Parathyroid adenoma (tissue), 2 donors: ENCODE measurements around the gene TFE3.

Experiments
- H2AFZ ChIP-seq: fragments of 300-600 bp; sonication (generic); one replicate; pipeline ENCODE4 v1.7.0; 2017; ENCODE audit warnings: antibody characterized with exemption, mild to moderate bottlenecking
- H3K27ac ChIP-seq: fragments of 300-600 bp; sonication (generic); one replicate; pipeline ENCODE4 v1.7.0; 2017
- H3K27me3 ChIP-seq: fragments of 300-600 bp; sonication (generic); one replicate; pipeline ENCODE4 v1.7.0; 2017; ENCODE audit warnings: low read length; ENCODE audit not compliant: control insufficient read depth, insufficient read depth
- H3K36me3 ChIP-seq: fragments of 300-600 bp; sonication (generic); one replicate; pipeline ENCODE4 v1.7.0; 2017; ENCODE audit warnings: low read length; ENCODE audit not compliant: control insufficient read depth, insufficient read depth
- H3K4me1 ChIP-seq: fragments of 300-600 bp; sonication (generic); one replicate; pipeline ENCODE4 v1.7.0; 2017; ENCODE audit warnings: control low read depth
- H3K4me2 ChIP-seq: fragments of 300-600 bp; sonication (generic); one replicate; pipeline ENCODE4 v1.7.0; 2017; ENCODE audit warnings: low read length
- H3K4me3 ChIP-seq: fragments of 300-600 bp; sonication (generic); one replicate; pipeline ENCODE4 v1.7.0; 2017; ENCODE audit warnings: low read depth, low read length
- H3K79me2 ChIP-seq: fragments of 300-600 bp; sonication (generic); one replicate; pipeline ENCODE4 v1.7.0; 2017; ENCODE audit warnings: control low read depth
- H3K9ac ChIP-seq: fragments of 300-600 bp; sonication (generic); one replicate; pipeline ENCODE4 v1.7.0; 2017; ENCODE audit warnings: mild to moderate bottlenecking
- H3K9me3 ChIP-seq: fragments of 300-600 bp; sonication (generic); one replicate; pipeline ENCODE4 v1.7.0; 2017; ENCODE audit warnings: low read length; ENCODE audit not compliant: control insufficient read depth
- TF ChIP-seq, protein P1 (sequence below): fragments of 300-600 bp; sonication (generic); IDR thresholded peaks from one replicate; pipeline ENCODE4 v1.7.0; 2017; ENCODE audit warnings: antibody characterized with exemption, mild to moderate bottlenecking
- donor health status: primary hyperparathyroidism.

Gene TFE3

DNA sequence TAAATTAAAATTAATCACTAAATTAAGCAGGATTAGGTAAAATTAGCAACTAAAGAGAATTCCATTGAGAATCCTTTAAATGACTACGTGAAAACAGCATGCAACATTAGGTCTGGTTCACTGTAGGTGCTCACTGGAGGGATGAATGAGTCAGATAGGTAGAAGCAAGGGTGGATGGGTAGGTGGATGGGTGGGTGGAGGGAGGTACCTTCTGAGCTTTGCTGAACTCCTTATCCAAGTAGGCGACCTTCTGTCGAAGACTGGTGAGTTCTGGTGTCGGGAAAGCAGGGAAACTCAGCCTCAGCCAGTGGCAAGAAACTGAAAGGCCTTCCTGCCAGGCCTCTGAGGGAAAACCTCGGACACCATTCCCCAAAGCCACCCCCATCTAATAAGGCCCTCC lies 44.1 kb downstream of the TFE3 start:
- no peaks in the 10 kb centered on the region for H3K36me3 ChIP-seq
- H2AFZ ChIP-seq = no peak overlapping the region
- H3K4me1 ChIP-seq = no peaks in the 10 kb centered on the region
- no peak overlapping the region for H3K27ac ChIP-seq
- peaks cover 2% of the 10 kb centered on the region for H3K79me2 ChIP-seq
- no peaks in the 10 kb centered on the region for H3K9me3 ChIP-seq
- no peaks in the 10 kb centered on the region for H3K27me3 ChIP-seq
- TF ChIP-seq, protein P1, sequence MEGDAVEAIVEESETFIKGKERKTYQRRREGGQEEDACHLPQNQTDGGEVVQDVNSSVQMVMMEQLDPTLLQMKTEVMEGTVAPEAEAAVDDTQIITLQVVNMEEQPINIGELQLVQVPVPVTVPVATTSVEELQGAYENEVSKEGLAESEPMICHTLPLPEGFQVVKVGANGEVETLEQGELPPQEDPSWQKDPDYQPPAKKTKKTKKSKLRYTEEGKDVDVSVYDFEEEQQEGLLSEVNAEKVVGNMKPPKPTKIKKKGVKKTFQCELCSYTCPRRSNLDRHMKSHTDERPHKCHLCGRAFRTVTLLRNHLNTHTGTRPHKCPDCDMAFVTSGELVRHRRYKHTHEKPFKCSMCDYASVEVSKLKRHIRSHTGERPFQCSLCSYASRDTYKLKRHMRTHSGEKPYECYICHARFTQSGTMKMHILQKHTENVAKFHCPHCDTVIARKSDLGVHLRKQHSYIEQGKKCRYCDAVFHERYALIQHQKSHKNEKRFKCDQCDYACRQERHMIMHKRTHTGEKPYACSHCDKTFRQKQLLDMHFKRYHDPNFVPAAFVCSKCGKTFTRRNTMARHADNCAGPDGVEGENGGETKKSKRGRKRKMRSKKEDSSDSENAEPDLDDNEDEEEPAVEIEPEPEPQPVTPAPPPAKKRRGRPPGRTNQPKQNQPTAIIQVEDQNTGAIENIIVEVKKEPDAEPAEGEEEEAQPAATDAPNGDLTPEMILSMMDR = no peak
- no peak overlapping the region for H3K4me3 ChIP-seq
- no peak overlapping the region for H3K9ac ChIP-seq
- no peak overlapping the region for H3K4me2 ChIP-seq

DNA sequence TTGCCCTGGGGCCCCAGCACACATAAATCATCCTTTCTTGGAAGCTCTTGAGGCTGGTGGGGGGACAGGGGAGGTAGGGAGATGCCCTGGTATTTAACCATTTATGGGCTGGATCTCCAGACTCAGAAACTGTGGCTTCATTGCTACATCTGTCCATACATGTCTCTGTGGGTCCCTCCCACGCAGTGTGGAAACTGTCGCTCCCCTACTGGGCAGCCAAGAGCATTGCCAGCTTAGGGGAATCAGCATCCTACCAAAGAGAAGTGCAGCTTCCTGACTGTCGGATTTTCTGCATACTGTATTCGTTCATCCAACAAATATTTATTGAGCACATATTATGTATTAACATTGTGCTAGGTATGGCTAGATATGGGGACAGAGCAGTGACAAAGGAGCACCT lies 44.8 kb downstream of the TFE3 start:
- peaks cover 2% of the 10 kb centered on the region for H3K79me2 ChIP-seq
- no peaks in the 10 kb centered on the region for H3K36me3 ChIP-seq

DNA sequence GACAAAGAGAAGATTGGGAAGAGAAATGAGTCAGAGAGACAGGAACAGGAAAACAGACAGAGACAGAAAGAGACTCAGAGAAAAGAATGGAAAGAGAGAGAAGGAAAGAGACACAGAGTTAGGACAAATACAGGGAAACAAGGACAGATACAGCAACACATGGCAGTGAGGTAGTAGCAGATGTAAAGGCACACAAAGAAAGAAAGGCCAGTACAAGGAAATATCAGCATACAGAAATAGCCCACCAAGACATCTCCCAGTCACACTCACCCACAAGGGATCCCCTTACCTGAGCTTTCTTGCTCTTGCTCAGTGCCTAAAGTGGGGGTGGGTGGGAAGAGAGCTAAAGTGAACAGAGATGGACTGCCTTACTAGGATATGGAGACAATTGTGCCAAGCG lies 45.3 kb downstream of the TFE3 start:
- no peak overlapping the region for H3K27ac ChIP-seq
- no peak overlapping the region for H3K9ac ChIP-seq
- no peaks in the 10 kb centered on the region for H3K9me3 ChIP-seq
- H3K4me2 ChIP-seq = no peak overlapping the region
- H2AFZ ChIP-seq = no peak overlapping the region
- H3K4me3 ChIP-seq = no peak overlapping the region
- H3K36me3 ChIP-seq = no peaks in the 10 kb centered on the region
- TF ChIP-seq, protein P1 = no peak
- peaks cover 2% of the 10 kb centered on the region for H3K79me2 ChIP-seq
- no peaks in the 10 kb centered on the region for H3K27me3 ChIP-seq
- H3K4me1 ChIP-seq = no peaks in the 10 kb centered on the region

More for the DNA sequence above, 44.8 kb downstream of the TFE3 start:
- Histone ChIP-seq H3K27me3 (no peaks in the 10 kb centered on the region), H3K4me2 (no peak overlapping the region), H3K27ac (no peak overlapping the region), H3K4me3 (no peak overlapping the region), H3K9me3 (no peaks in the 10 kb centered on the region), H2AFZ (no peak overlapping the region), H3K9ac (no peak overlapping the region), H3K4me1 (no peaks in the 10 kb centered on the region)
- TF ChIP-seq, protein P1 = no peak

DNA sequence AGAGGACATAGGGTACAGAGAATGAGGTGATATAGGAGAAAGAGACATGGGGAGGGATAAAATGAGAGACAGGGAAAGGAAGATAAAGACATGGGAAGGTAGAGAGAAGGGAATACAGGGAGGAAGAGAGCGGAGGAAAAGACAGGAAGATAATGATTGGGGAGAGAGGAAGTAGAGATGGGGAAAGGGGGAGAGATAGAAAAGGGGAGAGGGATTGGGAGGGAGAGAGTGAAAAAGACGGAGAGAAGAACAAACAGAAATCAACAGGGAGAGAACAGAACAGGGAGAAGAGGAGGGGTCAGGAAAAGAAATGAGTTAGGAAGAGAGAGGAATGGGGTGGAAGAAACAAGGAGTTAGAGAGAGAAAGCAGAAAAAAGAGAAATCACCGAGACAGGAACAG lies 45.7 kb downstream of the TFE3 start:
- Histone ChIP-seq H3K79me2 (peaks cover 2% of the 10 kb centered on the region), H3K27ac (no peak overlapping the region), H3K27me3 (no peaks in the 10 kb centered on the region), H3K4me3 (no peak overlapping the region), H3K36me3 (no peaks in the 10 kb centered on the region), H2AFZ (no peak overlapping the region), H3K4me2 (no peak overlapping the region), H3K4me1 (no peaks in the 10 kb centered on the region), H3K9ac (no peak overlapping the region), H3K9me3 (no peaks in the 10 kb centered on the region)
- TF ChIP-seq, protein P1 = no peak

DNA sequence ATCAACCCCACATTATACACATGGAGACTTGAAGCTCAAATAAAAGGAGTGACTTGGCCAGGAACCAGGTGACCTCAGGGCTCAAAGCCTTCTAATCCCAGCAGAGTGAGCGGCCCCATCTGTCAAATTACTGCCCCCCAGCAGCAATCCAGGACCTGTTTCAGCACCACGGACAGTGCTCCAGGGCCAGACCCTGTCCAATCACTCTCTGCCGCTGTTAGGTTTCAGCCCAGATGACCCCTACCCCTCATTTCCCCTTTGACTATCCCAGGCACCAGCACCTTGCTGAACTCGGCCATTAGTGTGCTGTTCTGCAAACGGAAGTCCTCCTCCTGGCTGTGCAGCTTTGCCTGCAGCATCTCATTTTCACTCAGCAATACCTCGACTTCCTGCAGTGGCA lies 46.2 kb downstream of the TFE3 start:
- no peak overlapping the region for H2AFZ ChIP-seq
- no peaks in the 10 kb centered on the region for H3K36me3 ChIP-seq
- H3K27me3 ChIP-seq = no peaks in the 10 kb centered on the region
- no peaks in the 10 kb centered on the region for H3K4me1 ChIP-seq
- no peak overlapping the region for H3K27ac ChIP-seq
- H3K4me3 ChIP-seq = no peak overlapping the region
- no peaks in the 10 kb centered on the region for H3K9me3 ChIP-seq
- TF ChIP-seq, protein P1 = no peak
- H3K9ac ChIP-seq = no peak overlapping the region
- peaks cover 2% of the 10 kb centered on the region for H3K79me2 ChIP-seq
- no peak overlapping the region for H3K4me2 ChIP-seq
